Tibial artery (tissue), 4 donors: Measurements from ENCODE around the gene PCOLCE2.

Experiments used
- DNase-seq, 2 donors: peaks; one replicate each; pipeline ENCODE4 v3.0.0-alpha.2; 2019
- H3K27ac ChIP-seq, 2 donors: fragments of 200-600 bp; sonication (generic) in 1 of 2; 1 replicate in 1 of 2; 2 replicates in 1 of 2; pipeline ENCODE4 v1.5.1; 2018 to 2019; ENCODE audit warnings: mild to moderate bottlenecking in 1 of 2
- H3K27me3 ChIP-seq, 2 donors: fragments of 200-600 bp; sonication (generic) in 1 of 2; one replicate each; pipeline versions ENCODE4 v1.5.1 to v1.6.0; 2016 to 2019
- H3K36me3 ChIP-seq, 3 donors: fragments of 200-600 bp; sonication (generic) in 2 of 3; one replicate each; pipeline ENCODE4 v1.5.1; 2016 to 2019; ENCODE audit warnings: mild to moderate bottlenecking in 2 of 3
- H3K4me1 ChIP-seq, 4 donors: fragments of 200-600 bp; sonication (generic) in 2 of 4; 1 replicate in 3 of 4; 2 replicates in 1 of 4; pipeline ENCODE4 v1.5.1; 2016 to 2019
- H3K4me3 ChIP-seq, 2 donors: fragments of 200-600 bp; sonication (generic) in 1 of 2; 1 replicate in 1 of 2; 2 replicates in 1 of 2; pipeline ENCODE4 v1.5.1; 2018 to 2019; ENCODE audit warnings: mild to moderate bottlenecking in 2 of 2
- H3K9me3 ChIP-seq, 3 donors: fragments of 200-600 bp; sonication (generic) in 1 of 3; one replicate each; pipeline ENCODE4 v1.5.1; 2016 to 2019
- CTCF ChIP-seq, 2 experiments: fragments of 200-600 bp in 1 of 2; fragments of 450-650 bp in 1 of 2; IDR thresholded peaks; one replicate each; pipeline ENCODE4 v1.5.1; 2017 to 2019; ENCODE audit warnings: antibody characterized with exemption in 2 of 2, mild to moderate bottlenecking in 1 of 2, moderate library complexity in 1 of 2
- intact Hi-C: fragments of 100-400 bp; cut with DNase I; formaldehyde crosslinking; loops from one replicate; pipeline ENCODE4 v1.15.0; 2023; ENCODE audit warnings: low total_unique reads

The PCOLCE2 gene

GRCh38 chr3:142863010-142863817 is 25.7 kb downstream of the PCOLCE2 start:
- peak overlapping the region in 1 of 2 donors; percentile 50 for H3K27ac ChIP-seq
- TF ChIP-seq CTCF (IDR thresholded peaks at IDR 0.05) = no peak
- H3K9me3 ChIP-seq = no peaks in the 10 kb centered on the region
- H3K27me3 ChIP-seq = no peaks in the 10 kb centered on the region
- no peaks in the 10 kb centered on the region for H3K36me3 ChIP-seq
- H3K4me3 ChIP-seq = no peak overlapping the region
- DNase-seq = peak; percentile 47 to 77
- intact Hi-C loops = no loop called here
- H3K4me1 ChIP-seq = no peaks in the 10 kb centered on the region

GRCh38 chr3:142861926-142862325 is 27.0 kb downstream of the PCOLCE2 start:
- Histone ChIP-seq H3K27me3 (no peaks in the 10 kb centered on the region), H3K4me3 (no peak overlapping the region)
- intact Hi-C loops = no loop called here

GRCh38 chr3:142858043-142858442 is 30.8 kb downstream of the PCOLCE2 start:
- no peaks in the 10 kb centered on the region for H3K27me3 ChIP-seq
- H3K27ac ChIP-seq = no peak overlapping the region
- intact Hi-C loops = no loop called here
- H3K9me3 ChIP-seq = no peaks in the 10 kb centered on the region
- H3K36me3 ChIP-seq = no peaks in the 10 kb centered on the region
- no peak for DNase-seq
- H3K4me3 ChIP-seq = no peak overlapping the region
- no peaks in the 10 kb centered on the region for H3K4me1 ChIP-seq
- no peak for TF ChIP-seq CTCF (IDR thresholded peaks at IDR 0.05)

More at GRCh38 chr3:142861926-142862325, 27.0 kb downstream of the PCOLCE2 start:
- H3K9me3 ChIP-seq = no peaks in the 10 kb centered on the region
- H3K36me3 ChIP-seq = no peaks in the 10 kb centered on the region
- H3K27ac ChIP-seq = no peak overlapping the region
- no peaks in the 10 kb centered on the region for H3K4me1 ChIP-seq
- DNase-seq = no peak
- TF ChIP-seq CTCF (IDR thresholded peaks at IDR 0.05) = no peak

GRCh38 chr3:142857056-142857455 is 31.8 kb downstream of the PCOLCE2 start:
- Histone ChIP-seq H3K4me3 (no peak overlapping the region), H3K9me3 (no peaks in the 10 kb centered on the region), H3K27ac (no peak overlapping the region), H3K36me3 (no peaks in the 10 kb centered on the region), H3K4me1 (no peaks in the 10 kb centered on the region), H3K27me3 (no peaks in the 10 kb centered on the region)
- no peak for TF ChIP-seq CTCF (IDR thresholded peaks at IDR 0.05)
- DNase-seq = no peak
- intact Hi-C loops = no loop called here

- Histone ChIP-seq H3K27me3 (no peaks in the 10 kb centered on the region), H3K9me3 (no peaks in the 10 kb centered on the region), H3K27ac (no peak overlapping the region), H3K4me1 (no peaks in the 10 kb centered on the region), H3K36me3 (no peaks in the 10 kb centered on the region), H3K4me3 (no peak overlapping the region)
- no peak for TF ChIP-seq CTCF (IDR thresholded peaks at IDR 0.05)
- no peak for DNase-seq
- intact Hi-C loops = no loop called here
Observed at GRCh38 chr3:142853270-142854168, 35.4 kb downstream of the PCOLCE2 start.
